SU-DHL-6 (cell line): ENCODE results near the gene RFTN1.

ENCODE experiments used
- H2AFZ ChIP-seq: fragments of 200-600 bp; sonication (generic); 2 replicates; pipeline ENCODE4 v1.6.1; 2014; ENCODE audit warnings: low read depth, mild to moderate bottlenecking, moderate library complexity, mixed read lengths, antibody characterized with exemption, low read length; ENCODE audit not compliant: severe bottlenecking
- H3F3A ChIP-seq: fragments of 200-600 bp; shearing (Covaris generic); 2 replicates; pipeline ENCODE4 v1.6.0; 2016; ENCODE audit warnings: antibody characterized with exemption, mild to moderate bottlenecking; ENCODE audit not compliant: insufficient read depth
- H3K27ac ChIP-seq: fragments of 200-600 bp; sonication (generic); 2 replicates; pipeline ENCODE4 v1.5.1; 2016; ENCODE audit warnings: low read depth, mild to moderate bottlenecking, low read length, moderate library complexity, mixed read lengths
- H3K27me3 ChIP-seq: fragments of 200-600 bp; sonication (generic), shearing (Covaris generic); 2 replicates; pipeline ENCODE4 v1.6.0; 2014; ENCODE audit warnings: mild to moderate bottlenecking, low read length
- H3K36me3 ChIP-seq: fragments of 200-600 bp; sonication (generic); 2 replicates; pipeline ENCODE4 v1.6.1; 2014; ENCODE audit warnings: mild to moderate bottlenecking, low read length, mixed read lengths
- H3K4me2 ChIP-seq: fragments of 300-600, 200-600 bp; shearing (Covaris generic), sonication (generic); 2 replicates; pipeline ENCODE4 v1.6.0; 2014; ENCODE audit warnings: low read length, low read depth, mild to moderate bottlenecking; ENCODE audit not compliant: poor library complexity, severe bottlenecking
- H3K4me3 ChIP-seq: fragments of 200-600 bp; sonication (generic); 2 replicates; pipeline ENCODE4 v1.5.1; 2014; ENCODE audit warnings: antibody characterized with exemption, low read length, mild to moderate bottlenecking, mixed read lengths; ENCODE audit not compliant: insufficient read depth, poor library complexity, severe bottlenecking
- H3K79me2 ChIP-seq: fragments of 200-600 bp; sonication (generic); 2 replicates; pipeline ENCODE4 v1.6.1; 2014; ENCODE audit warnings: mild to moderate bottlenecking, low read length, moderate library complexity; ENCODE audit not compliant: insufficient read depth
- H3K9ac ChIP-seq: fragments of 200-600 bp; sonication (generic); 2 replicates; pipeline ENCODE4 v1.7.0; 2014; ENCODE audit warnings: mild to moderate bottlenecking, low read length
- H3K9me2 ChIP-seq: fragments of 200-600 bp; sonication (generic); replicated peaks from 2 replicates; pipeline ENCODE4 v1.6.1; 2014; ENCODE audit warnings: low read length; ENCODE audit not compliant: insufficient read depth
- H3K9me3 ChIP-seq: fragments of 200-600 bp; sonication (generic); 2 replicates; pipeline ENCODE4 v1.6.1; 2014; ENCODE audit warnings: low read length, mixed read lengths; ENCODE audit not compliant: insufficient read depth
- H4K20me1 ChIP-seq: fragments of 200-600 bp; sonication (generic); 2 replicates; pipeline ENCODE4 v1.6.1; 2014; ENCODE audit warnings: low read depth, mild to moderate bottlenecking, antibody characterized with exemption, low read length, moderate library complexity, mixed read lengths
- CTCF ChIP-seq: fragments of 200-600 bp; sonication (generic); IDR thresholded peaks from one replicate; pipeline ENCODE4 v1.5.1; 2017; ENCODE audit warnings: antibody characterized with exemption, mild to moderate bottlenecking, low read length, moderate library complexity; ENCODE audit not compliant: insufficient read depth, poor library complexity, severe bottlenecking
- EZH2phosphoT487 ChIP-seq: fragments of 200-600 bp; sonication (generic), shearing (Covaris generic); conservative IDR thresholded peaks from 2 replicates; pipeline ENCODE4 v1.6.1; 2018; ENCODE audit warnings: mild to moderate bottlenecking, antibody characterized with exemption, low read length, moderate library complexity, mixed read lengths

The RFTN1 gene

GRCh38 chr3:16550305-16550675 is 36.8 kb upstream of the RFTN1 start:
- H3K9me2 ChIP-seq, result no peaks in the 10 kb centered on the region
- no peak overlapping the region for H3K27ac ChIP-seq
- no peak overlapping the region for H3K4me2 ChIP-seq
- H3K9me3 ChIP-seq, result no peaks in the 10 kb centered on the region
- TF ChIP-seq EZH2phosphoT487, result no peak
- no peak for TF ChIP-seq CTCF
- H2AFZ ChIP-seq, result peak overlapping the region; percentile 73
- no peaks in the 10 kb centered on the region for H3K36me3 ChIP-seq
- H3K9ac ChIP-seq, result no peak overlapping the region
- H3K27me3 ChIP-seq, result no peaks in the 10 kb centered on the region
- H3K4me3 ChIP-seq, result no peak overlapping the region
- no peaks in the 10 kb centered on the region for H3K79me2 ChIP-seq
- H4K20me1 ChIP-seq, result no peaks in the 10 kb centered on the region
- H3F3A ChIP-seq, result no peaks in the 10 kb centered on the region

GRCh38 chr3:16548721-16549120 is 35.2 kb upstream of the RFTN1 start:
- no peak overlapping the region for H3K27ac ChIP-seq
- H3K79me2 ChIP-seq, result no peaks in the 10 kb centered on the region
- H3K9ac ChIP-seq, result no peak overlapping the region

GRCh38 chr3:16547561-16548357 is 34.3 kb upstream of the RFTN1 start:
- H3K27me3 ChIP-seq, result no peaks in the 10 kb centered on the region
- TF ChIP-seq EZH2phosphoT487 (no peak), CTCF (no peak)
- no peaks in the 10 kb centered on the region for H3K9me3 ChIP-seq
- H4K20me1 ChIP-seq, result no peaks in the 10 kb centered on the region
- H2AFZ ChIP-seq, result no peak overlapping the region
- no peak overlapping the region for H3K9ac ChIP-seq
- H3K9me2 ChIP-seq, result no peaks in the 10 kb centered on the region
- no peak overlapping the region for H3K4me3 ChIP-seq
- no peak overlapping the region for H3K27ac ChIP-seq
- H3F3A ChIP-seq, result no peaks in the 10 kb centered on the region
- no peaks in the 10 kb centered on the region for H3K79me2 ChIP-seq
- no peak overlapping the region for H3K4me2 ChIP-seq
- no peaks in the 10 kb centered on the region for H3K36me3 ChIP-seq

More at GRCh38 chr3:16548721-16549120, 35.2 kb upstream of the RFTN1 start:
- TF ChIP-seq EZH2phosphoT487, result no peak
- TF ChIP-seq CTCF, result no peak
- H3K4me3 ChIP-seq, result no peak overlapping the region
- no peak overlapping the region for H2AFZ ChIP-seq
- H3K9me2 ChIP-seq, result no peaks in the 10 kb centered on the region
- no peaks in the 10 kb centered on the region for H3K9me3 ChIP-seq
- H4K20me1 ChIP-seq, result no peaks in the 10 kb centered on the region
- H3K27me3 ChIP-seq, result no peaks in the 10 kb centered on the region
- H3K4me2 ChIP-seq, result no peak overlapping the region
- H3F3A ChIP-seq, result no peaks in the 10 kb centered on the region
- no peaks in the 10 kb centered on the region for H3K36me3 ChIP-seq
